Activated CD8-positive, alpha-beta memory T cell treated with anti-CD3 and anti-CD28 coated beads, Interleukin-2, amount 50 U/mL, for 48 hours (primary cell): ENCODE data around the gene PIGW.

Experiments used
- DNase-seq: peaks from one replicate; pipeline ENCODE4 v3.0.0-alpha.2; 2020

The PIGW gene

DNA sequence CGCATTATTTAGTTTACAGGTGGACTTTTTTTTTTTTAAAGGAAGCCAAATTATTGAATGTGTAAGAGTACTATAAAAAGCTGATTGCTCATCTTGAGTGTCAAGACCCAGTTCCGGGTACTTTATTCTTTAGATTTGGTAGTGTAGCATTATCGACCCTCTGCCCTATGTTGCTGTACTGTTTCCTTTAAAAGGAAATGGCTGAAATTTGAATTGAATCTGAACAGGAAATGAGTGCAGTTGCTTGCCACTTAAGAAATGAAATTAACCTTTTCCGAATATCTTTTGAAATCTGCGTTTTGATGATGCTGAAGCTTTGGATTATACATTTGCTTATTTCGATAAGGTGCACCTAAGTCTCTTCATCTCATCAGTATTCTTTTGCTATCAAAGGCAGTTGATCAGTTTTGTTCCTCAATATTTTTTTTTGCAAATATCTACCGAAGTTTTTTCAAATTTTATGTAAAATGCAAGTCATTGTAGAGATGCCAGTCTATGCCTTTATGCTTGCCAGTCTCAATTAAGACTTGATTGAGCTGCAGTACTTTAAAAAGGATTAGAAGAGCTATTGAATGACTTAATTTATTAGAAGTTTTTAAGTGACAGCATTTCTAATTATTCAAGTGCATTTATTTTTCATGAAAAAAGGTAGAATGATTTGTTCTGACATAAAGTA lies 11.8 kb downstream of the PIGW start:
- no peak for DNase-seq

DNA sequence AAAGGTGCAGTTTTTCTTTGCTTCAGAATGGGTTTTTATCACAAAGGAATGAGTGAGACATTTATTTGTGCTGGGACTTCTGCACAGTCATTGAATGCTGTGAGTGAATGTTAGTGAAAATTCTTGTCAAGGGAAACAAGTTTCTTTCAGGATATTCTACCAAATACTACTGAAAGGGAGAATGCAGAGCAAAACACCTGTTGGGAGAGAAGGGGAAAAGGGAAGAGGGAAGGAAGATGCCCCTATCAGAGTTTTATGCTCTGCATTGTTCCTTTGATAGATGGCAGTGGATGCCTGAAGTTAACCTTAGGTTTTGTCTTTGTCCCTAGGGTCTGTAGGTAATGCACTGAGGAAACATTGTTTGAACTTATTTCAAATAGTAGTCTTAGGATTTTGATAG lies 13.0 kb downstream of the PIGW start:
- no peak for DNase-seq

DNA sequence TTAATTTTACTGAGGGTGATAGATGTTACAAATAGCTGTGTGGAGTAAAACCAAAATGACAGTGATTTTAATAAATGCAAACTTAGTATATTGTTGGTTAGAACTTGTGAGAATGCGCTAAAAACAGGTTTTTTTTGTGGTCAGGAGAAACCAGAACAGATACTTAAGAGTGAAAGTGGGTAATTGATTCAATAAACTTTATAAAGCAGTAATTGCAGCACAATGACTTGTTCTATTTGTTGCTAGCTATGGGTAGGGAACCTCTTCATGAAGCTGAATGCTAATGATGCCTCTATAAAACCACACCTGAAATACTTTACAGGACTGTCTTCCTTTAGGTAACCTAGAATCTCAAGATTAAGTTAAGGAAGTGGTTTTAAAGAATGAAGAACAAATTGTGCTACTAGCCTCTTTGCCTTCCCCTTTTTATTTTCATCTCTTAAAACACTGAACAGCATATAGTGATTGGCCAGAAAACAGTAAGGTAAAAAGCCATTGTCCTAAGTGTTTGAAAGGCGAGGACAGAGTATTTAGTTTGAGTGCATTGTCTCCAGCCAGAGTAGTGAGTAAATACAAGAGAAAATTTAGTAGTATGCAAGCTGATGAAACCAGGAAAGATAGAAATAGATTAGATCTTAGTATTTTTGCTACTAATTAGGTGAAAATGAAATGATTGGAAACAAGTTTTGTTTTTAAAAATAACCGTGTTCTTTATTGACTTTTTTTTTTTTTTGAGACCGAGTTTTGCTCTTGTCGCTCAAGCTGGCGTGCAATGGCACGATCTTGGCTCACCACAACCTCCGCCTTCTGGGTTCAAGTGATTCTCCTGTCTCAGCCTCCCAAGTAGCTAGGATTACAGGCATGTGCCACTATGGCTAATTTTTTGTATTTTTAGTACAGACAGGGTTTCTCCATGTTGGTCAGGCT lies 16.0 kb downstream of the PIGW start:
- DNase-seq: no peak

DNA sequence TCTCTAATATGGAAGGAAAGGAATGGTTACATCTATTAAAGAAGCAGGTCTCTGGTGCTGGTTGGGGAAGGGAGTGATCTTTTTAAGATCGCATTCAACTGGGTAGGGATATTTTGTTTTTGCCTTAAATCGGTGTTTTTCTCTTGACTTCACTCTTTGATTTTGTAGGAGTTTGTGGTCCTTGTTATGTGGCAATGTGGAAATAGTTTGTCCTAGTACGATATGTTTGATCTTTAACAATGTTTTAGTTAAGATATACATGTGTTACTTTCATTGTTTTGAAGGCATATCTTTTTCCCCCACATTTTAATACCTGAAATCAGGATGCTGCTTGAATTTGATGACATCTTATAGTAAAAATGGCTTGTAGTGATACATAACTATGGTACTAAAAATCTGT lies 18.7 kb downstream of the PIGW start:
- DNase-seq: no peak

DNA sequence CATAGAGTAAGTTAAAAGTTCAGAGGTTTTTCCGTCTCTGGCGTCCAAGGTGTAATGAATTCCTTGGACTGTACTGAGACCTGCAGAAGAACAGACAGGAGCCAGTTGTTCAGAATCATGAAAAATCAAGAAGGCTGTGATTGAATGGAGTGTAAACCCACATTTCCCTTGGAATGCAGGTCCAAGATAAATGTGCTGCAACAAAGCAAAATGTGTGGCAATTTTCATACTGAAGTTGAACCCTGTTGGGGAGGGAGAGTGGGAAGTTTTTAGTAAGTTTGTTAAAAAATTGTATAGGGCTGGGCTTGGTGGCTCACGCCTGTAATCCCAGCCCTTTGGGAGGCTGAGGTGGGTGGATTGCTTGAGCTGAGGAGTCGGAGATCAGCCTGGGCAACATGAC lies 31.3 kb downstream of the PIGW start:
- DNase-seq: no peak

DNA sequence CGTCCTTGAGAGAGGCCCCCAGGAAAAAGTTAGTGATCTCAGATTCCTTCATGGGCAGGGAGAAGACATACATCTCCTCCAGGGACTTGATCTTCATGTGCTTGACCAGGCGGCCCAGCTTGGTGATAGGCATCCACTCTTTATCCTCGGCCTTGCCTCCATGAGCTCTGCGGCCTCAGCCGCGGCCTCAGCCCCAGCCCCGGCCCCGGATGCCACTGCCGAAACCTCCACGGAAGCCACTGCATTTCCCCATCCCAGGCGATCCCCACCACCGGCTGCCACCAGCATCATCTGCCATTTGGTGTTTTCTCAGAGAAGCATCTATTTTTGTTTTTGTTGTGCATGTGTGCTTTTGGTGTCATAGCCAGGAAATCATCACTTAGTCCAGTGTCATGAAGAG lies 40.2 kb downstream of the PIGW start:
- DNase-seq: no peak

DNA sequence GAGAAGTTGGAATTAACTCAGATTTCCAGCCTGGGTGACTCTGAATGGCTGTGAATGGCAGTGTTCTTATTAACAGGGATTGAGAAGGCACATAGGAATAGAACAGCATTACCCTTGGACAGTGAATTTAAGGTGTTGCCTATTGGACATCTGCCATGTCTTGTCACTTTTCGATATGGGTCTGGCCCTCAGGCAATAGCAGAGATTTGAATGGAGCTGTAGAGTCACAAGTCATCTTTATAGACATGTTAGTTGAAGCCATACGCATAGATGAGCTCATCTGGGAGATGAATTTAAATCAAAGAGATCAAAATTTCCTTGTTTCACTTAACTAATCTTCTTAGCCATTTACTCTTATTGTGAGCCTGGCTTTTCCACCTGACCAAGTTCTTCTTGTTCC lies 42.0 kb downstream of the PIGW start:
- DNase-seq: no peak

DNA sequence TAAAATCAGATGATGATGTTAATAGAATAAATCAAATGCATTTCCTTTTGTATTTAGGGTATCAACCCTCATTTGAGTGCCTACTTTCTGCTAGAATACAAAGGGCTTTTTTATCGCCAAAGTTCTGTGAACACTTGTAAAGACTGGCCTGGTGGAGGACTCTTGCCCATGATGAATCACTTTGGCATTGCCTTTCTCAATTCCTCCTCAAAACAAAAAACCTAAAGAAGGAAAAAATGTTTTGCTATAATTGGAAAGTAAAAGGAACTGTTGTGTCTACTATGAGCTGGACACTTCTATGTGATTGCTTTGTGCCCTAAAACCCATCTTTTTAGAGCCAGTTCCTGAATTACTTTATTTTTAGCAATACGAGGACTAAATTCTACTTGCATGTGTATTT lies 43.9 kb downstream of the PIGW start:
- no peak for DNase-seq

DNA sequence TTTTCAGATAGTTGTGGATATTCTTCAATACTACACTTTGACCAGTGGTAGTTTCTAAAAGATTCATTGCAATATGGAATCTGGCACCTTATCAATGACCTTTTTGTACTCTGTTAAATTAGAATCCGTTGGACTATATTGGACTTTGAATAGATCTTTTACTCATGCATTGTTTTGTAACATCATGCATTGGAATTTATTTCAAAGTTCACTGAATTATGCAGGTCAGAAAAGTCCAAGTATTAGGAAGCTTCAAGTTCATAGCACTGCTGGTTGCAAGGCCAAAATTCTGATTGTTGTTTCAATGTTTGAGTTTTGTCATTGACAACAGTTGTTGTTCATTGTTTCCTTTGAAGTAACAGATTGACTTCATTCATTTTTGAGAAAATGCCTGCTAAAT lies 49.0 kb downstream of the PIGW start:
- DNase-seq: no peak

DNA sequence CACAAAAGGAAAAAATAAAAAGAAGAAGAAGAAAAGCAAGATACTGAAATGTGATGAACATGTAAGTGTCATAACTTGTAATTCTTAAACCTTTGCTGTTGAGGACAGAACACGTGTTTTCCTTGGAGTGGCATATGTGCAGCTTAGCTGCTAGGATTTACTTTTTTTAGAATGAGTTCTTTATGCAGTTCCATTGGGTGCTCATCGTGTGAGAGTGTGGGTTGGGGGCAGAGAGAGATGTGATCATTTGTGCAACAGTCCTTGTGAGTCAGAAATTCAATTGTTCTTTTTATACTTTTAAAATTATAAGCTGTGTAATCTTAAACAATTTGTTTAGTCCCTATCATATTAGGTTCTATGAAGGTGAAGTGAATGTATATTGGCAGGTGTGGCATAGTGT lies 51.4 kb downstream of the PIGW start:
- no peak for DNase-seq
